ENCODE measurements around the gene NLRP6.
A peak's percentile ranks its signal among the peaks of the same experiment; 100 is the strongest.
"Not testable (repeated sequence)": the region's sequence is repeated elsewhere in the genome, so short reads cannot be mapped to it uniquely, and the experiment has no call there.

The NLRP6 gene

DNA sequence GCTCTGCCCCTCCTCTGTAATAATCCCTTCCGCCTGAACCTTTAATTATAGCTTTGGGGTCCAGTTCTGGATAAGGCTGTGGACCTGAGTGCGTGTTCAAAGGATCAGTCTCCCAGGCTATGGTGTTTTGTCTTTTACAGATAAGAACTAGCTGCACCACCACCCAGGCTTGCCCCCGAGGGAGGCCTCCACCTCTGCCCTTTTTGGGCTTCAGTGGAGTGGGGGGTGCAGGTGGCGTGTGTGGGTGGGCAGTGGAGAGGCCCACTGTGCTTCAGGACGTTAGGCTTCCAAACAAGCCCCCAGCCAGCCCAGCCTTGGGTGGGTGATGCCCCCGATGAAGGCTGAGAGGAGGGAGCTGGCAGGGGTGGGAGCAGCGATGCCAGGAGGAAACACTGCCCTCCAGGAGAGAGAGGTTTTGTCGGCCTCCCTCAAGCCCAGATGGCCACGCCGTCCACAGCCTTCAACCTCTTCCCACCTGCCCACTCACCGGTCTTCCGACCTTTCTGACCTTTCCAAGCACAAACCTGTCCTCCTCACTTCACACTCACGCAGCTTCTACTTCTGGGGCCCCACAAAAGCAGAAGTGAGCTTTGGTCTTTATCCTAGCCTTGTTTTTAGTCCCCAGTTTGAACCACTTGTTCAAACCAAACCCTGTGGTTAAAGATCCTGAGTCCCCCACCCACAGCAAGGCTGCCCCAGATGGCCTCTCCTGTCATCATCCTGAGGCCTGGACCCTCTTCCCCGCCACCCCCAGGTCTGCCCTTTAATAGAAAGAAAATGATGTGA, 21.1 kb upstream of the NLRP6 start:
- no peak for DNase-seq (ENCODE audit: low spot score)

- DNase-seq (ENCODE audit: low spot score), result peak; percentile 11
These were observed 20.3 kb upstream of the NLRP6 start for GRCh38 chr11:257766-258493.

DNA sequence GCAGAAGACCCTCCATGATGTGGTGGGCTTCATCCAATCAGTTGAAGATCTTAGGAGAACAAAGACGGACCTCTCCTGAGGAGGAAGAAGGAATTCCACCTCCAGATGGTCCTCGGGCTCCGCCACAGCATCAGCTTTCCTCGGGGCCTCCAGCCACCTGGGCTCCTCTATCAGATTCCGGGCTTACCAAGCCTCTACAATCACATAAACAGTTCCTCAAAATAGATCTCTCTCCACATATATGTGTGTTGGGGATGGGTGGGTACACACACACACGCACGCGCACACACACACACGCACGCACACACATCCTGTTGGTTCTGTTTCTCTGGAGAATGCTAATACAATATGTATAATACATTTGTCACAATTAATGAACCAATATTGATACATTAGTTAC, 18.8 kb upstream of the NLRP6 start:
- DNase-seq (ENCODE audit: low spot score), result no peak

GRCh38 chr11:261624-262023, 16.6 kb upstream of the NLRP6 start:
- DNase-seq (ENCODE audit: low spot score), result no peak

GRCh38 chr11:266676-267439, 11.3 kb upstream of the NLRP6 start:
- no peak for DNase-seq (ENCODE audit: low spot score)

- no peak for DNase-seq (ENCODE audit: low spot score)
These were observed 10.7 kb upstream of the NLRP6 start for GRCh38 chr11:267491-267994.

DNA sequence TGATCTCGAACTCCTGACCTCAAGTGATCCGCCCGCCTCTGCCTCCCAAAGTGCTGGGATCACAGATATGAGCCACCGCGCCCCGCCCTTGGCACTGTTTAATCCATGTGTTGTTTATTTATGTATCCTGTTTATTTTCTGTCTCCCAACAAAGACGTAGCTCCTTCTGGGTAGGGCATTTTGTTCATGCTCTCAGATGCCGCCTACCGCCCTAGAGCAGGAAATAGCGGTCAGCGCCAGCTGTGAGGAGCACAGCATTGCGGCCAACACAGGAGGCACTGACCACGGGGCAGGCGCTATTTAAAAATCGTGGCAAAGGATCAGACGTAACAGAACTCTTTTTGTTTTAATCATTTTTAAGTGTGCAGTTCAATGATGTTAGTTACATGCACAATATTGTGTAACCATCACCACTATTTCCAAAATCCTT, 9.5 kb upstream of the NLRP6 start:
- not testable (repeated sequence) for DNase-seq (ENCODE audit: low spot score)

GRCh38 chr11:269146-269890, 8.9 kb upstream of the NLRP6 start:
- no peak for DNase-seq (ENCODE audit: low spot score)

- no peak for DNase-seq (ENCODE audit: low spot score)
These were observed 7.5 kb upstream of the NLRP6 start for GRCh38 chr11:270451-271318.

DNA sequence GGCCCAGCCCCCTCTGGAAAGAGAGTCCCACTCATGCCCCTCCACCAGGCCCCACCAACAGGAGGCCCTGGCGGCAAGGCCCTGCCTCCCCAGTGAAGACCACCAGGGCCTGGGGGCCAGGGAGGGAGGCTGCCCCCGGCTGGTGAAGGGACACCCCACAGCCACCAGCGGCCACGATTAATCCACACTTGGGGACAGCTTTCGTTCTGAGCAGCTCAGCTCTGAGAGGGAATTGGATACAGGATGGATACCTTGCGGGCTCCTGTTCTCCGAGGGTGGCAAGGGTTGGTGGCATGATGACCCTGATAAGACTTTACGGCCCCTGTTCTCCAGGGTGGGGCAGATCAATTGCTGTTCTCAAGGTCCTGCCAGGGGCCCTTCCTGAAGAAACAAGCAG, 6.9 kb upstream of the NLRP6 start:
- DNase-seq (ENCODE audit: low spot score), result no peak

DNA sequence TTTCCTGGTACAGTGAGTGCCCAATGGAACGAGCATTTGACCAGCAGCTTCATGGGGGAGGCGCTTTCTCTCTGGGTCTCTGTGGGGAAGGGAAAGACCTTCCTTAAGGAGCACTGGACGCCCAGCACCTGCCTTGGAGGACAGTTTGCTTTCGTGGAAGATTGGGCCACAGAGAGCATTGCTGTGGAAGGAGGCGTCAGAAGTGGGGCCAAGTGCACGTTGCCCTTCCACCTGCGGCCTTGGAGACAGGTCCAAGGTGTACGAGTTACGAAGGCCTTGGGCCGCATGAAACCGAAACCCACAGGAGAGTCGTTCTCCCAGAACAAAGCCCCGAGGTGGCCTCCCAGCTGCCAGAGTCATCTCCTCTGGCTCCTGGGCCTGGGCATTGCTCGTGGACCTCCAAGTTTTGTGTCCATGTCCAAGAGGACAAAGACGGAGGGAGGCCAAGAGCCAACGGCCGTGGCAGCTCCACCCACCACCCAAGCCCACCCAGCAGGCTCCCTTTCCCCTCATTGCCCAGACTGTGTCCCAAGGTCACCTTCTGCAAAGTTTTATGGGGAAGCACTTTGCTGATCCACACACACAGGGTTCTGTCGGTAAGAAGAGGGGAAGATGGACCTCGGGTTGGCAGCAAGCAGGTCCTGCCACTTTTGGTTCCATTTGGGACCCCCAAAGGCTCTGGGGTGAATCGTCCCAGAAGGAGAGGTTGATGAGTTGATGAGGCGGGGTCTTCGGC, 5.8 kb upstream of the NLRP6 start:
- no peak for DNase-seq (ENCODE audit: low spot score)

DNA sequence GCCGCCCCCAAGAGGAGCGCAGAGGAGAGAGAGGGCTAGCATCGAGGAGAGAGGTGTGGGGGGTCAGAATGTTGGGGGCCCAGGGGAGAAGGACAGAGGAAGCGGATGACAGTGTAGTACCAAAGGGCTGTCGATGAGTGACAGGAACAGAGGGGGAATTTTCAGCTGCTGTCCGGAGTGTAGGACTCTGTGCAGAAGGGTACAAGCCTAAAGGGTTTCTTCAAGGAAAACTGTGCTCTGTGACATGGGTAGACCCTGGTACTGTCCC, 5.3 kb upstream of the NLRP6 start:
- no peak for DNase-seq (ENCODE audit: low spot score)

DNA sequence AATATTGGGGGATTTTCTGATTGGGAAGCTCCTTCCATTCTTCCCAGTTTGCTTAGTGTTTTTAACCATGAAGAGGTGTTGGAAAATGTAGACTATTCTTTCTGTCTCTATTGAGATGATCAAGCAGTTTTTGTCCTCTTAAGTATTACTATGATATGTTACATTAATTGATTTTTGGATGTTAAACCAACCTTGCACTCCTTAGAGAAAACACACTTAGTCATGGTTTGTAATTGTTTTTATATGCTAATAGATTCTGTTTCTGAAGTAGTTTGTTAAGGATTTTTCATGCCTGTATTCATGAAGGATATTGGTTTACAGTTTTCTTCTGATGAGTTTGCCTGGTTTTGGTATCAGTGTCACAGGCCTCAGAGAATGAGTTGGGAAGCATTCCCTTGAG, 2.0 kb upstream of the NLRP6 start:
- no peak for DNase-seq (ENCODE audit: low spot score)

DNA sequence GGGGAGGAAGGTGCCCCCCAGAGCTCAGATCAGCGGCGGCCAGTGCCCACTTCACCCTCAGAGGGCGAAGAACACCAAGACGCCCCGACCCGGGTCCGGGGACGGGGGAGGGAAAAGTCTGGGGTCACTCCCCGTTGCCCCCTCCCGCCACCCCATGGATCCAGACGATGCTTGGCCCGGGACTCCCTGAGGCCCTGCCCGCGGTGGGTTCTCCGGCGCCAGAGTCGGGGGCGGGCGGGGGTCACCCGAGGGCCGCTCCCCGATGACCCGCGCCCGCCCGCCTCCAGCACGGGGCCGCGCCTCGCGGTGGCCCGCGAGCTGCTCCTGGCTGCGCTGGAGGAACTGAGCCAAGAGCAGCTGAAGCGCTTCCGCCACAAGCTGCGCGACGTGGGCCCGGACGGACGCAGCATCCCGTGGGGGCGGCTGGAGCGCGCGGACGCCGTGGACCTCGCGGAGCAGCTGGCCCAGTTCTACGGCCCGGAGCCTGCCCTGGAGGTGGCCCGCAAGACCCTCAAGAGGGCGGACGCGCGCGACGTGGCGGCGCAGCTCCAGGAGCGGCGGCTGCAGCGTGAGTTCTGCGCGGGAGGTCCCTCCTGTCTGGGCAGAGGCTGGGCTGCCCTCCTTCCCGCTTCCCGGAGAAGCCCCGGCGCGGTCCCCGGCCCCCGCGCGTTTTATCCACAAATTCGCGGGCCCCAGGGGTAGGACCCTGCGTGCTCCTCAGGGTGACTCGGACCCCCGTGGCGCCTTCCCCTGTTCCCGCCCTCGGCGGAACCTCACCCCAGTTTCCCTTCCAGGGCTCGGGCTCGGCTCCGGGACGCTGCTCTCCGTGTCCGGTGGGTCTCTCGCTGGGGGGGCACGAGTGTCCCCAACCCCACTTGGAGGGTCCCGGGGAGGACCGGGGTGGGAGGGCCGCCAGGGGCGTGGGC, 1.1 kb downstream of the NLRP6 start:
- DNase-seq (ENCODE audit: low spot score), result no peak

- peak; percentile 48 for DNase-seq (ENCODE audit: low spot score)
These were observed 1.9 kb downstream of the NLRP6 start for GRCh38 chr11:279966-280705.

GRCh38 chr11:280706-281485, 2.7 kb downstream of the NLRP6 start:
- DNase-seq (ENCODE audit: low spot score), result no peak

- DNase-seq (ENCODE audit: low spot score), result no peak
These were observed 3.4 kb downstream of the NLRP6 start for GRCh38 chr11:281486-282161.
